SK-N-SH (cell line): ENCODE results near the gene CKB. TPM values are rescaled to one million over a fixed set of nuclear protein-coding genes. Genes with fewer than 3 reads are reported as not detected.

Experiments used
- CTCF ChIA-PET: fragments of 300-600, 350-600 bp; formaldehyde crosslinking; extraction: SDS; loops from one replicate; lab custom pipeline; 2021; lab: Yijun Ruan, JAX
- POLR2A ChIA-PET: fragments of 350-600 bp; sonication (Branson Sonifier 250); formaldehyde crosslinking; extraction: SDS; loops from one replicate; lab custom pipeline; 2020; ENCODE audit warnings: antibody characterized with exemption, inconsistent platforms; lab: Yijun Ruan, JAX
- DNase-seq: peaks from one replicate; pipeline ENCODE4 v3.0.0; 2012
- H2AFZ ChIP-seq: fragments of 200-600 bp; sonication (generic); 2 replicates; pipeline ENCODE4 v1.8.1; 2016; ENCODE audit warnings: antibody characterized with exemption, mild to moderate bottlenecking, low read depth
- H3F3A ChIP-seq: fragments of 200-600 bp; sonication (generic); replicated peaks from 2 replicates; pipeline ENCODE3; 2016; ENCODE audit warnings: antibody characterized with exemption, mild to moderate bottlenecking; ENCODE audit not compliant: insufficient read depth
- H3K27ac ChIP-seq, 2 experiments: fragments of 200-500 bp in 1 of 2; fragments of 200-600 bp in 1 of 2; sonication (Bioruptor generic) in 1 of 2; sonication (generic), shearing (Covaris generic) in 1 of 2; 2 replicates each; pipeline versions ENCODE4 v1.5.1 to v1.6.1; 2014 to 2016; ENCODE audit warnings: low read depth in 2 of 2, inconsistent platforms in 1 of 2, low read length in 1 of 2, mild to moderate bottlenecking in 1 of 2, mixed read lengths in 1 of 2
- H3K27me3 ChIP-seq: fragments of 200-600 bp; sonication (generic), shearing (Covaris generic); 2 replicates; pipeline ENCODE4 v1.6.1; 2016; ENCODE audit warnings: mixed run types; ENCODE audit not compliant: insufficient read depth
- H3K36me3 ChIP-seq, 2 experiments: fragments of 200-500 bp in 1 of 2; fragments of 200-600 bp in 1 of 2; sonication (Bioruptor generic) in 1 of 2; sonication (generic) in 1 of 2; replicated peaks in 1 of 2; 2 replicates each; pipeline versions ENCODE3 to v1.5.1; 2014 to 2016; ENCODE audit warnings: low read length in 1 of 2, mild to moderate bottlenecking in 1 of 2; ENCODE audit not compliant: insufficient read depth in 2 of 2, control insufficient read depth in 1 of 2
- H3K4me1 ChIP-seq, 2 experiments: fragments of 200-500 bp in 1 of 2; fragments of 200-600 bp in 1 of 2; sonication (Bioruptor generic) in 1 of 2; sonication (generic), shearing (Covaris generic) in 1 of 2; 2 replicates each; pipeline versions ENCODE4 v1.5.1 to v1.6.1; 2014 to 2016; ENCODE audit warnings: low read depth in 1 of 2, low read length in 1 of 2, mixed run types in 1 of 2; ENCODE audit not compliant: insufficient read depth in 2 of 2, control insufficient read depth in 1 of 2
- H3K4me2 ChIP-seq: fragments of 200-600 bp; sonication (generic), shearing (Covaris generic); 2 replicates; pipeline ENCODE4 v1.6.1; 2017; ENCODE audit warnings: mixed run types
- H3K4me3 ChIP-seq, 2 experiments: fragments of 200-500 bp in 1 of 2; fragments of 200-600 bp in 1 of 2; sonication (Bioruptor generic) in 1 of 2; sonication (generic), shearing (Covaris generic) in 1 of 2; 2 replicates each; pipeline versions ENCODE4 v1.5.1 to v1.8.1; 2014 to 2016; ENCODE audit warnings: low read depth in 2 of 2, inconsistent platforms in 1 of 2, low read length in 1 of 2, mild to moderate bottlenecking in 1 of 2, mixed read lengths in 1 of 2, moderate library complexity in 1 of 2
- H3K79me2 ChIP-seq: fragments of 200-600 bp; sonication (generic); 2 replicates; pipeline ENCODE4 v1.8.1; 2017; ENCODE audit warnings: mild to moderate bottlenecking; ENCODE audit not compliant: insufficient read depth
- H3K9ac ChIP-seq: fragments of 200-600 bp; sonication (generic); 2 replicates; pipeline ENCODE4 v1.6.1; 2017; ENCODE audit warnings: mixed run types
- H3K9me2 ChIP-seq: fragments of 200-600 bp; sonication (generic); 2 replicates; pipeline ENCODE4 v1.6.1; 2017; ENCODE audit warnings: mixed run types
- H3K9me3 ChIP-seq: fragments of 200-600 bp; sonication (generic); 2 replicates; pipeline ENCODE4 v1.6.1; 2017; ENCODE audit warnings: mixed run types, mild to moderate bottlenecking, moderate library complexity
- H4K20me1 ChIP-seq: fragments of 200-600 bp; sonication (generic); 2 replicates; pipeline ENCODE4 v1.6.1; 2017; ENCODE audit warnings: mild to moderate bottlenecking, mixed run types; ENCODE audit not compliant: insufficient read depth
- CHD2 ChIP-seq: fragments of 150-350 bp; IDR thresholded peaks from 2 replicates; pipeline ENCODE4 v1.6.1; 2018; ENCODE audit warnings: low read length; ENCODE audit not compliant: partially characterized antibody
- EZH2phosphoT487 ChIP-seq: fragments of 200-600 bp; sonication (generic); IDR thresholded peaks from 2 replicates; pipeline ENCODE4 v1.6.1; 2017; ENCODE audit warnings: low read depth, mixed run types, mild to moderate bottlenecking, antibody characterized with exemption, moderate library complexity, borderline replicate concordance
- FOSL2 ChIP-seq: IDR thresholded peaks from 2 replicates; pipeline ENCODE4 v1.4.0; 2012; ENCODE audit warnings: low read depth, mild to moderate bottlenecking, moderate library complexity, borderline replicate concordance
- FOXJ3 ChIP-seq: sonication (generic); formaldehyde crosslinking; IDR thresholded peaks from 2 replicates; pipeline ENCODE4 v1.5.1; 2020; ENCODE audit warnings: mild to moderate bottlenecking, missing genetic modification reagents
- GATA2 ChIP-seq: sonication (generic); formaldehyde crosslinking; IDR thresholded peaks from 2 replicates; pipeline ENCODE4 v1.5.0; 2020; ENCODE audit warnings: mild to moderate bottlenecking, missing genetic modification reagents
- MAX ChIP-seq: IDR thresholded peaks from 2 replicates; pipeline ENCODE4 v1.4.0; 2012; ENCODE audit warnings: low read depth
- RCOR1 ChIP-seq: fragments of 150-350 bp; IDR thresholded peaks from 2 replicates; pipeline ENCODE4 v1.6.1; 2017; ENCODE audit warnings: antibody characterized with exemption, low read length
- RFX5 ChIP-seq: IDR thresholded peaks from 2 replicates; pipeline ENCODE4 v1.6.1; 2012; ENCODE audit warnings: mild to moderate bottlenecking, improper control_type of control experiment, low read length
- USF2 ChIP-seq: fragments of 150-350 bp; IDR thresholded peaks from 2 replicates; pipeline ENCODE4 v1.6.1; 2017; ENCODE audit warnings: antibody characterized with exemption, low read length, low read depth, borderline replicate concordance
- WGBS: methylation state at CpG from one replicate; pipeline ENCODE4 v1.1.6; 2017; ENCODE audit warnings: low lambda C conversion rate; 5-methylcytosine and 5-hydroxymethylcytosine counted together
- polyA plus RNA-seq, 3 experiments: library from polyadenylated mRNA; depleted of rRNA; stranded (reverse); fragments of >200 nt; gene quantifications; 2 replicates each; pipeline ENCODE4 v1.2.3, GENCODE V29; 2012

Gene CKB
- polyA plus RNA-seq, 1 of the 3 experiments (the other 2 are of a cell fraction): 53.0 TPM

- CTCF ChIA-PET: interaction anchor here (1.2 to 6.2 kb wide), 3 partner anchors 9 to 38 kb away, joined by 4 to 46 read pairs (median 24); no protein-coding TSS in a partner anchor
- H3K36me3 ChIP-seq: peaks cover 37 to 40% of the 10 kb centered on the region in 2 experiments
These were observed 13.9 kb downstream of the CKB start for GRCh38 chr14:103508521-103509329.

GRCh38 chr14:103507751-103508150 is 14.9 kb downstream of the CKB start:
- Histone ChIP-seq H3K9ac (no peak overlapping the region), H3K27ac (no peak overlapping the region), H3F3A (peaks cover 6% of the 10 kb centered on the region), H2AFZ (no peak overlapping the region)
- TF ChIP-seq GATA2 (CRISPR knock-in tag) (no peak), RCOR1 (no peak), RFX5 (no peak)
- TF ChIP-seq, all 33 proteins: peak for 0
- Histone ChIP-seq H3K9me2 (no peaks in the 10 kb centered on the region), H3K4me2 (no peak overlapping the region), H3K36me3 (peaks cover 46 to 50% of the 10 kb centered on the region in 2 experiments), H3K27me3 (no peaks in the 10 kb centered on the region), H3K79me2 (no peaks in the 10 kb centered on the region), H3K4me1 (peaks cover 3% of the 10 kb centered on the region in 2 experiments; a peak in 1 of 4 replicates), H4K20me1 (peaks cover 5% of the 10 kb centered on the region; the same call in 1 of the 2 replicates), H3K9me3 (no peaks in the 10 kb centered on the region), H3K4me3 (no peak overlapping the region)
- POLR2A ChIA-PET: no interaction called here
- DNase-seq: no peak
- CTCF ChIA-PET: interaction anchor here (1.2 to 6.2 kb wide), 3 partner anchors 8 to 38 kb away, joined by 4 to 46 read pairs (median 24); no protein-coding TSS in a partner anchor
- WGBS: 96% methylated on average over 3 of the region's 3 CpGs

More at GRCh38 chr14:103508521-103509329, 13.9 kb downstream of the CKB start:
- Histone ChIP-seq H3K4me1 (peaks cover 3 to 10% of the 10 kb centered on the region in 2 experiments; a peak in 1 of 4 replicates), H3K9ac (no peak overlapping the region), H3K9me3 (no peaks in the 10 kb centered on the region), H3F3A (peaks cover 12% of the 10 kb centered on the region), H2AFZ (no peak overlapping the region), H3K4me2 (no peak overlapping the region), H3K79me2 (no peaks in the 10 kb centered on the region), H3K4me3 (no peak overlapping the region), H3K9me2 (no peaks in the 10 kb centered on the region), H3K27me3 (no peaks in the 10 kb centered on the region), H4K20me1 (peaks cover 5% of the 10 kb centered on the region; the same call in 1 of the 2 replicates), H3K27ac (no peak overlapping the region)
- DNase-seq: no peak
- POLR2A ChIA-PET: interaction anchor here (0.6 to 0.9 kb wide), 2 partner anchors 8 to 37 kb away, joined by 4 read pairs; no protein-coding TSS in a partner anchor
- WGBS: 88% methylated on average over 16 of the region's 16 CpGs
- TF ChIP-seq USF2 (no peak), FOXJ3 (no peak), EZH2phosphoT487 (no peak), CHD2 (no peak), GATA2 (CRISPR knock-in tag) (no peak), FOSL2 (no peak), MAX (no peak)
